CD4-positive, alpha-beta T cell treated with Interleukin-12 subunit alpha and Interleukin-12 subunit beta, for 1 hour (primary cell): Measurements from ENCODE around the gene CDK5.
"Not testable (repeated sequence)": the region's sequence is repeated elsewhere in the genome, so short reads cannot be mapped to it uniquely, and the experiment has no call there.

Source experiments
- DNase-seq: peaks from one replicate; pipeline ENCODE4 v3.0.0-alpha.2; 2020

Gene CDK5

GRCh38 chr7:151056283-151056665 is 1.4 kb downstream of the CDK5 start:
- DNase-seq, result no peak

GRCh38 chr7:151053751-151054150 is 3.9 kb downstream of the CDK5 start:
- DNase-seq, result no peak

- no peak for DNase-seq
Measured at GRCh38 chr7:151053096-151053495, 4.6 kb downstream of the CDK5 start.

DNA sequence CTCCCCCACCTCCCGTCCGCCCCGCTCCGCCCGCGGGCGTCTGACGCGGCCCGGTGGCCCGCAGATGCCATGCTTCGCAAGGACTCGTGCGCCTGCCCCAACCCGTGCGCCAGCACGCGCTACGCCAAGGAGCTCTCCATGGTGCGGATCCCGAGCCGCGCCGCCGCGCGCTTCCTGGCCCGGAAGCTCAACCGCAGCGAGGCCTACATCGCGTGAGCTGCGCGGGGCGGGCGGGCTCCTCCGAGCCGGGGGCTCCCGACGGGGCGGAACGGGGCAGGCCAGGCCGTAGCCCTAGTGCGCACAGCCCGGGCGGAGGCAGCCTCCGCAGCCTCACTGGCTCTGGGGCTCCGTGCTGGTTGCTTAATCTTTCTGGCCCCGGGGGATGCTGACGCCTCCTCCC is 6.6 kb downstream of the CDK5 start:
- peak; percentile 57 for DNase-seq

GRCh38 chr7:151048911-151049463 is 8.7 kb downstream of the CDK5 start:
- no peak for DNase-seq

GRCh38 chr7:151047976-151048815 is 9.5 kb downstream of the CDK5 start, which contains the start of gene ASIC3:
ASIC3 (plus strand) TSS chr7:151048531; CDS start chr7:151048886, 355 bp downstream.
- no peak for DNase-seq

DNA sequence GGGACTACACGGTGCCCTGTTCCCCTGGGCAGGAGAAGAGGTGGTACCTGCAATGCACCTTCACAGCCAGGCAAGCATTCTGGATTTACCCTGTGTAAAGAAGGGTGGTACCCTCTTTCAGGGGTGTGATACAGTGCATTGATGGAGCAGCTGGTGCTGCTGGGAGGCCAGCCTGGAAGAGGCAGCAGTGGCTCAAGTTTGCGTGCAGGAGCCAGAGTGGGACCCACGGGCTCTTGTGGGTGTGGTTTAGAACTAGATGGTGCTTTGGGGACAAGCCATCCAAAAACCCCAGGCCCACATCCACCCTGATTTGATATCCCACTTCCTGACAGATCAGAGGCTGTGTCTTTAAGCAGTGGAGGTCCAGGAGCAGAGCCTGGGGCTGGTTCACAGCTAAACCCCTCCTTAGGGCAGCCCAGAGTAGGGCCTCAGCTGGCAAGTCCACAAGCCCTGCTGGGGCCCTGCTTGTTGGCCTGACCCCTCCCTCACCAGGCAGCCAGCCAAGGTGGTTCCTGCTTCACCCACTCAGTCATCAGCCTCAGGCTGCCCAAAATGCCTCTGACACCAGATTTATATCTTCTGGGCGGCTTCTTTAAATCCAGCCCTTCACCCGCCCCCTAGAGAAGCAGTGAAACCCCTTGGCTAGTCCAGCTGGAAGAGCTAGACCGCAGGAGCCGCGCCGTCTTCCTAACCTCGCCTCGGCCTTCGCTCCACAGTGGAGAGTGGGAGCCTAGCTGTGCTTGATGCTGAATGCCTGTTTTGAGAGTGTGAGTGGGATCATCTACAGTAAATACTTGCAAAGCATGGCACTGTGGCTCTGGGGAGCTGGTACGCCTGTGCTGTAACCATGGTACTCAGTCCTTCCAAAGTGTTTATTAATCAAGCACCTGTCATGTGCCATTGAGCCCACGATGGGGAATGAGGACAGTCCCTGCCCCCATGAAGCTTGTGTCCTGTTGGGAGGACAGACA is 10.8 kb downstream of the CDK5 start:
- no peak for DNase-seq

DNA sequence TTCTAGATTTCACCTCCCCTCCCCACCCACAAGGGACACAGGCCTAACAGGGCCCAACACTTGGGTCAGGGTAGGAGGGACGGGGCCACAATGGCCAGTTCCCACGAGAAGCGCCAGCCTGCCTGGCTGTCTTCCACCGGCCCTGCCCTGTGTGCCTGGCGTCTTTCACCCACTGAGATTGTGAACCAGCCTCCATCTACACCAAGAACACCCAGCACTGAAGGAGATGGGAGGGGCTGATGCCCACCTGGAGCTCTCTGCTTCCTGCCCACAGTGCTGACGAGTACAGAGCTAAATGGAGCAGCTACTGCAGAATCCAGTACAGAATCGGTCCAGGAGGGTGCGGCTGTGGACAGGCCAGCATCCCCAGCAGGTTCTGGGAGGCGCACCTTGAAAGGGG is 11.7 kb downstream of the CDK5 start:
- no peak for DNase-seq

GRCh38 chr7:151045262-151045661 is 12.4 kb downstream of the CDK5 start:
- no peak for DNase-seq

DNA sequence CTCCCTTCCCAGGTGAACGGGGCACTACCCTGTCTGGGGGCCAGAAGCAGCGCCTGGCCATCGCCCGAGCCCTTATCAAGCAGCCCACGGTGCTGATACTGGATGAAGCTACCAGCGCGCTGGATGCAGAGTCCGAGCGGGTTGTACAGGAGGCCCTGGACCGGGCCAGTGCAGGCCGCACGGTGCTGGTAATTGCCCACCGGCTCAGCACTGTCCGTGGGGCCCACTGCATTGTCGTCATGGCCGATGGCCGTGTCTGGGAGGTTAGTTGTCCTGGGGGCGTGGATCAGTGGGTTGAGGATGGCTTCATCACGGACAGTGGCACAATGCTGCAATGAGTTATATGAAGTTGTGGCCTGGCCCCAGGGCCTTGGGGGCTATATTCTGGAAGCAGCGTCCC is 13.7 kb downstream of the CDK5 start:
- DNase-seq, result no peak

DNA sequence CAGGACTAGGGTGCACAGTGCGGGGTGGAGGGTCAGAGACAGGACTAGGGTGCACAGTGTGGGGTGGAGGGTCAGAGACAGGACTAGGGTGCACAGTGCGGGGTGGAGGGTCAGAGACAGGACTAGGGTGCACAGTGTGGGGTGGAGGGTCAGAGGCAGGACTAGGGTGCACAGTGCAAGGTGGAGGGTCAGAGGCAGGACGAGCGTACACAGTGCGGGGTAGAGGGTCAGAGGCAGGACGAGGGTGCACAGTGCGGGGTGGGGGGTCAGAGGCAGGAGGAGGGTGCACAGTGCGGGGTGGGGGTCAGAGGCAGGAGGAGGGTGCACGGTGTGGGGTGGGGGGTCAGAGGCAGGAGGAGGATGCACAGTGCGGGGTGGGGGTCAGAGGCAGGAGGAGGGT is 14.2 kb downstream of the CDK5 start:
- DNase-seq, result not testable (repeated sequence)

- no peak for DNase-seq
Measured at GRCh38 chr7:151040616-151041375, 16.9 kb downstream of the CDK5 start.

GRCh38 chr7:151039850-151040548 is 17.7 kb downstream of the CDK5 start:
- DNase-seq, result no peak

DNA sequence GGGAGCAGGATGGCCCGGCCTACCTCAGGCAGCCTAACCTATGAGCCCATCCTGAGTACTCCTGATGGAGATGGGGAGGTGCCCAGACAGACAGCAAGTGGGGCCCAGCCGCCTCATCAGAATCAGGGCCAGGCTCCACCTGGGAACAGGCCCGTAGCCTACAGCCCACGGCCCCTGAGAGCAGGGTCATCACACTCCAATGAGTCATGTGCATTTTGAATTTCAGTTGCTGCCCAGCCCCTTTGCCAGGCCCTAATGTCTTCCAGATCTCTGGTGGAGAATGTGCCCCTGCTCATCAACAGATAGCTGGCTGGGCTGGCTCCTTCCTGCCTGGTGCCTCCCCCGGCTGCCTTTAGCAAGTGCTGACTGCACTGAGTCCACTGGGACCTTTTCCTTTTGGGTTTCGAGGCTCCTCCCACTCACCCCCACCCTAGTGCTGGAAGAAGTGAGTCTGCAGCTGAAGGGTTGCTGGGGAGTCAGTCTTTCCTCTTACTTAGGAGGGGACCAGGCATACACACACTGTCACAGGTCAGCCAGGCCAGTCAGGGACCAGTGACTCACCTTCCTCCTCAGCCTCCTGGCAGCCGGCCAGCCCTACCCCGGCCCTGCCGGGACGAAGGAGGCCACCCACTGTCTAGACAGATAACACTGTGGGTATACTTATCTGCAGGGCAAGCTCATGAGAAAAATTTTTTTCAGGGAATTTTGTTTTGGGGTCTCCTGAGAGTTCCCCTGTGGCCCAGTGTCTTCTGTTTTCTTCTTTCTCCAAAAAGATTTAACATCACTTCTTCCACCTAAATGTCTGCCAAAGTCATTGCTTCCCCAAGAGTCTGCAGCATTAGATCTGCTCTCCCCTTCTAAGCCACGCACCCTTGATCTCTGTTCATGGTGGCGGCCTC is 18.5 kb downstream of the CDK5 start:
- peak; percentile 26 for DNase-seq

DNA sequence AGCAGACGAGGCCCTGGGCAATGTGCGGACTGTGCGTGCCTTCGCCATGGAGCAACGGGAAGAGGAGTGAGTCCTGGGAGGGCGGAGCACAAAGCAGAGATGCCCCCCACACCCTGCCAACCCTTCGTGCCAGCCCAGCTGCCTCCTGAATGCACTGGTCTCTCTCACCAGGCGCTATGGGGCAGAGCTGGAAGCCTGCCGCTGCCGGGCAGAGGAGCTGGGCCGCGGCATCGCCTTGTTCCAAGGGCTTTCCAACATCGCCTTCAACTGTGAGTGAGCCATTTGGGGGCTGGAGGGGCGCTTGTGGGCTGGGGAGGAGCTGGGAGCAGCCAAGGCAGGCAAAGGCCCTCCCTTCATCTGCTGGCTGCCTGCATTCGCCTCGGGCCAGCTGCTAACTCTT is 21.8 kb downstream of the CDK5 start:
- no peak for DNase-seq

- DNase-seq, result no peak
Measured at GRCh38 chr7:151035026-151035717, 22.5 kb downstream of the CDK5 start.

DNA sequence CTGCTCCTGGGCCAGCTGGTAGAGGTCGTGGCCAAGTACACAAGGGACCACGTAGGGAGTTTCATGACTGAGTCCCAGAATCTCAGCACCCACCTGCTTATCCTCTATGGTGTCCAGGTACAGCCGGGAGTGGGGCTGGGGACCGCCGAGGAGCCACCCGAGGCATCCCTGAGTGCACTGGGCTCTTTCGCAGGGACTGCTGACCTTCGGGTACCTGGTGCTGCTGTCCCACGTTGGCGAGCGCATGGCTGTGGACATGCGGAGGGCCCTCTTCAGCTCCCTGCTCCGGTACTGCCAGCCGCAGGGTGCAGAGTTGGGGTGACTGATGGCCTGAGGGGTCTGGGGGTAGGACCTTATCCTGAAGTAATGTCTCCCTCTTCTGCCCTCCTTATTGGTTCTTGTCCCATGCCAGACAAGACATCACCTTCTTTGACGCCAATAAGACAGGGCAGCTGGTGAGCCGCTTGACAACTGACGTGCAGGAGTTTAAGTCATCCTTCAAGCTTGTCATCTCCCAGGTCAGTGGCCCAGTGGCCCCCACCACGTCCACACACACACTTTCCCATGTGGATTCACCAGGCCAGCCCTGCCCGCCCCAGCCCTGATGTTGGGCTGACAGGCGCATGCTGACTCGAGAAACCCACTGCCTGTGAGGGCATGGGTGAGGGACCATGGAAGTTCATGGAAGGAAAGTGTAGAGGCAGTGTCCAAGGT is 23.2 kb downstream of the CDK5 start:
- no peak for DNase-seq

DNA sequence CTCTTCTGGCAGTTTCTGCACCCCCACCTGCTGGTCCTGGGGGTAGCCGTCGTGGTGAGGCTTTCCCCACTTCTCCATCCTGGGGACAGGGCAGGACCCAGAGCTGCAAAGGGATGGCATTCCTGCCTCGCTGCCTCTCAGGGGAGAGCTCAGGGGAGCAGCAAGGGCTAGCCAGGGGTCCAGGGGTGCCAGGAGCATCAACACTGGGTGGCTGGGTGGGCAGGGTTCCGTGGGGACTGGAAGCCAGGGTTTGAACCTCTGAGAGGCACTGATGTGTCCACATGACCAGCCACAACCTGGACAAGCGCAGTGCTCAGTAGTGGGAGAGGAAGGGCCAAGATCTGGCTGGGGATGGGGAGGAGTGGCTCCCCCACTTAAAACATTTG is 23.8 kb downstream of the CDK5 start:
- DNase-seq, result no peak
